AG09319 (cell line): ENCODE data around the gene TMEM178A.

Experiments
- DNase-seq: peaks from one replicate; pipeline ENCODE4 v3.0.0-alpha.2; 2010; ENCODE audit warnings: low read depth; ENCODE audit errors: extremely low read depth
- CTCF ChIP-seq: IDR thresholded peaks from 2 replicates; pipeline ENCODE4 v1.5.1; 2011; ENCODE audit warnings: low read depth, mild to moderate bottlenecking, inconsistent platforms, low read length, moderate library complexity

Gene TMEM178A

GRCh38 chr2:39701137-39701536 is 35.4 kb downstream of the TMEM178A start:
- no peak for DNase-seq

GRCh38 chr2:39703181-39703872 is 37.6 kb downstream of the TMEM178A start:
- DNase-seq = no peak
- TF ChIP-seq CTCF = no peak

More at GRCh38 chr2:39701137-39701536, 35.4 kb downstream of the TMEM178A start:
- TF ChIP-seq CTCF = no peak

DNA sequence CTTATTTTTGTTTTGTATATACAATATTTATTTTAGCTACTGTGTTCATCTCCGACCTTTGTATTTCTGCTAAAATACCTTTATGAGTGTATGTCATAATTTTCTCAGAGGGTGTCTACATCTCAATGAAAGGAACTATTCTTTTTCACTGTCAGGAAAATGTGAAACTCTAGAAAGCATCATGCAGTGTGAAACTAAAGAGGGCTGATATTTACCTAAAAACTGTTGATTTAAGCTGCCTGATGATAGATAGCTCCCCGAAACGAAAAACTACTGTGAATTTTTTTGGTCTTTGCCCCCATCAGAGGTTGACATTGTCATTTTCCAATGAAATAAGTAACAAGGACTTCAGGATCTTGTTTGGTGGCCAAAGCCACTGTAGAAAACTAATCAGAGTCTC is 38.8 kb downstream of the TMEM178A start:
- DNase-seq = no peak
- no peak for TF ChIP-seq CTCF

- no peak for DNase-seq
- no peak for TF ChIP-seq CTCF
These were observed 39.9 kb downstream of the TMEM178A start for GRCh38 chr2:39705638-39706037.

DNA sequence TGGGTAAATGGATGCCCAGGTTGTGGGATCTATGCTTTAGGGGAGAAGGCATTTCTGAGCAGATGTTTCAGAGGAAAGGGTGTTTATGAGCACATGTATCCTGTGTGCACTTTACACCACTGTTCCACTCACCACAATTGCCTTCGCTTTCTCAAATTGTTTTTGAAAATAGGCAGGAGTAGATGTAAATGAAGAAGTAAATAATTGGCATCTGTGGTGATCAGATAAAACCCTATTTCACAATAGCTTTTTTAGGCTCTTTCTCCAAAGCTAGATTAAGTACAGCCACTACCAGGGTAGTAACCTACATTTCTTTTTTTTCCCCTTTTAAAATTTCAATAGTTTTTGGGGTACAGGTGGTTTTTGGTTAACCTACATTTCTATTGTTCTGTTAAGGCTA is 40.6 kb downstream of the TMEM178A start:
- no peak for TF ChIP-seq CTCF
- no peak for DNase-seq

DNA sequence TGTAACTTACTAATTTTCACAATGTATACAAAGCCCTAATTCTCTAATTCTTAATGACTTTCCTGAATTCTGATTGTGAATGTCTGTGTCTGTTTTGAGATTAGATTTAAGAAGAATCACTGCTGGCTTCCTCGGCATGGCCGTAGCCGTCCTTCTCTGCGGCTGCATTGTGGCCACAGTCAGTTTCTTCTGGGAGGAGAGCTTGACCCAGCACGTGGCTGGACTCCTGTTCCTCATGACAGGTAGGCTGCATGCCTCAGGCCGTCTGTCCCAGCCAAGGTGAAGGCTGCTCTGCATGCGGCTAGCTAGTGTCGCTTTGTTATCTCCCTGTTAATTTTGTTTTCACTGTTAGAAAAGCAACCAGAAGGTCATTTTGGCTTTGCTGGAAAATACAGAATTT is 41.2 kb downstream of the TMEM178A start:
- TF ChIP-seq CTCF = no peak
- no peak for DNase-seq

GRCh38 chr2:39708003-39708402 is 42.3 kb downstream of the TMEM178A start:
- TF ChIP-seq CTCF = no peak
- no peak for DNase-seq
